GM15510 (cell line): Measurements from ENCODE around the gene MFRP.

ENCODE experiments used
- POLR2A ChIP-seq: IDR thresholded peaks from 3 replicates; pipeline ENCODE4 v1.6.1; 2011; ENCODE audit warnings: borderline replicate concordance; ENCODE audit not compliant: insufficient read length; ENCODE audit errors: extremely low read depth

Gene MFRP

GRCh38 chr11:119307219-119307618 is 39.3 kb downstream of the MFRP start:
- TF ChIP-seq POLR2A: no peak

- TF ChIP-seq POLR2A: no peak
Observed at GRCh38 chr11:119306373-119306890, 40.1 kb downstream of the MFRP start.

GRCh38 chr11:119305556-119306372 is 40.7 kb downstream of the MFRP start:
- no peak for TF ChIP-seq POLR2A

- TF ChIP-seq POLR2A: no peak
Observed at GRCh38 chr11:119303227-119303718, 43.2 kb downstream of the MFRP start.

- no peak for TF ChIP-seq POLR2A
Observed at GRCh38 chr11:119300198-119300964, 46.1 kb downstream of the MFRP start.

GRCh38 chr11:119299416-119299815 is 47.1 kb downstream of the MFRP start:
- no peak for TF ChIP-seq POLR2A

- TF ChIP-seq POLR2A: no peak
Observed at GRCh38 chr11:119298726-119299125, 47.8 kb downstream of the MFRP start.

GRCh38 chr11:119297938-119298337 is 48.6 kb downstream of the MFRP start:
- no peak for TF ChIP-seq POLR2A

- TF ChIP-seq POLR2A: no peak
Observed at GRCh38 chr11:119295178-119295577, 51.3 kb downstream of the MFRP start.

- TF ChIP-seq POLR2A: no peak
Observed at GRCh38 chr11:119293461-119293860, 53.0 kb downstream of the MFRP start.

- no peak for TF ChIP-seq POLR2A
Observed at GRCh38 chr11:119290894-119291497, 55.5 kb downstream of the MFRP start.
